ENCODE results near the gene DOCK2. TPM values are rescaled to one million over a fixed set of nuclear protein-coding genes. Genes with fewer than 3 reads are reported as not detected.
"Not testable (repeated sequence)": the region's sequence is repeated elsewhere in the genome, so short reads cannot be mapped to it uniquely, and the experiment has no call there.

Gene DOCK2
- polyA plus RNA-seq, 1 of the 3 experiments (the other 2 are of a cell fraction): 3.8 TPM

DNA sequence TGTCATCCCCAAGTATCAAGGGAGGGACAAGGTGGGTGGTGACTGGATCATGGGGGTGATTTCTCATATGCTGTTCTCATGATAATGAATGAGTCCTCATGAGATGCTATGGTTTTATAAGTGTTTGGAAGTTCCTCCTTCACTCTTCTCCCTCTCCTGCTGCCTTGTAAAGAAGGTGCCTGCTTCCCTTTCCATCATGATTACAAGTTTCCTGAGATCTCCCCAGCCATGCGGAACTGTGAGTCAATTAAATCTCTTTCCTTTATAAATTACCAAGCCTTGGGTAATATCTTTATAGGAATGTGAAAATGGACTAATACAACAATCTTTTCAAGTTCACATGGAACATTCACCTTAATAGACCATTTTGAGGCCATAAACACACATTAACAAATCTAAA, 21.5 kb upstream of the DOCK2 start:
- 96% methylated on average over 1 of the region's 1 CpG for WGBS (ENCODE audit: low lambda C conversion rate)
- Histone ChIP-seq H2AFZ (ENCODE audit: low read depth) (no peak overlapping the region), H3F3A (replicated peaks; ENCODE audit: insufficient read depth) (peaks cover 9% of the 10 kb centered on the region), H3K36me3 (replicated peaks in 1 of 2; ENCODE audit: control insufficient read depth in 1 of 2, insufficient read depth in 2 of 2, low read length in 1 of 2) (no peaks in the 10 kb centered on the region), H3K9me3 (peaks cover 17% of the 10 kb centered on the region), H4K20me1 (ENCODE audit: insufficient read depth) (no peaks in the 10 kb centered on the region), H3K4me1 (ENCODE audit: control insufficient read depth in 1 of 2, insufficient read depth in 2 of 2, low read depth in 1 of 2, low read length in 1 of 2) (no peaks in the 10 kb centered on the region), H3K9me2 (no peaks in the 10 kb centered on the region), H3K4me2 (no peak overlapping the region), H3K9ac (no peak overlapping the region), H3K4me3 (ENCODE audit: low read depth in 2 of 2, low read length in 1 of 2) (no peak overlapping the region), H3K27ac (ENCODE audit: low read depth in 2 of 2, low read length in 1 of 2) (no peak overlapping the region), H3K79me2 (ENCODE audit: insufficient read depth) (no peaks in the 10 kb centered on the region), H3K27me3 (ENCODE audit: insufficient read depth) (no peaks in the 10 kb centered on the region)
- ChIA-PET POLR2A (no interaction called here), CTCF (no interaction called here)
- TF ChIP-seq GATA2 (CRISPR knock-in tag; IDR thresholded peaks at IDR 0.05): no peak
- TF ChIP-seq MEF2A (IDR thresholded peaks at IDR 0.05; ENCODE audit: borderline replicate concordance, low read depth): no peak
- TF ChIP-seq NFIC (IDR thresholded peaks at IDR 0.05; ENCODE audit: borderline replicate concordance): no peak
- TF ChIP-seq JUND (IDR thresholded peaks at IDR 0.05): no peak
- TF ChIP-seq, protein P1, sequence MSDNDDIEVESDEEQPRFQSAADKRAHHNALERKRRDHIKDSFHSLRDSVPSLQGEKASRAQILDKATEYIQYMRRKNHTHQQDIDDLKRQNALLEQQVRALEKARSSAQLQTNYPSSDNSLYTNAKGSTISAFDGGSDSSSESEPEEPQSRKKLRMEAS (IDR thresholded peaks at IDR 0.05; ENCODE audit: low read depth): no peak
- TF ChIP-seq, protein P2, sequence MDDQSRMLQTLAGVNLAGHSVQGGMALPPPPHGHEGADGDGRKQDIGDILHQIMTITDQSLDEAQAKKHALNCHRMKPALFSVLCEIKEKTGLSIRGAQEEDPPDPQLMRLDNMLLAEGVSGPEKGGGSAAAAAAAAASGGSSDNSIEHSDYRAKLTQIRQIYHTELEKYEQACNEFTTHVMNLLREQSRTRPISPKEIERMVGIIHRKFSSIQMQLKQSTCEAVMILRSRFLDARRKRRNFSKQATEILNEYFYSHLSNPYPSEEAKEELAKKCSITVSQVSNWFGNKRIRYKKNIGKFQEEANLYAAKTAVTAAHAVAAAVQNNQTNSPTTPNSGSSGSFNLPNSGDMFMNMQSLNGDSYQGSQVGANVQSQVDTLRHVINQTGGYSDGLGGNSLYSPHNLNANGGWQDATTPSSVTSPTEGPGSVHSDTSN (IDR thresholded peaks at IDR 0.05): no peak
- no peak for DNase-seq

DNA sequence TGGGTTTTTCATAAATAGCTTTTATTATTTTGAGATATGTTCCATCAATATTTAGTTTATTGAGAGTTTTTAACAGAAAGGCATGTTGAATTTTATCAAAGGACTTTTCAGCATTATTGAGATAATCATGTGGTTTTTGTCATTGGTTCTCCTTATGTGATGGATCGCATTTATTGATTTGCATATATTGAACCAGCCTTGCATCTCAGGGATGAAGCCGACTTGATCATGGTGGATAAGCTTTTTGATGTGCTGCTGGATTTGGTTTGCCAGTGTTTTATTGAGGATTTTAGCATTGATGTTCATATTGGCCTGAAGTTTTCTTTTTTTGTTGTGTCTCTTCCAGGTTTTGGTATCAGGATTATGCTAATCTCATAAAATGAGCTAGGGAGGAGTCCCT, 12.8 kb upstream of the DOCK2 start:
- H2AFZ ChIP-seq (ENCODE audit: low read depth); H3K9me2 ChIP-seq; H3K4me2 ChIP-seq; H3K4me3 ChIP-seq (ENCODE audit: low read depth in 2 of 2, low read length in 1 of 2); POLR2A ChIA-PET; H4K20me1 ChIP-seq (ENCODE audit: insufficient read depth); DNase-seq; H3K79me2 ChIP-seq (ENCODE audit: insufficient read depth); H3K4me1 ChIP-seq (ENCODE audit: control insufficient read depth in 1 of 2, insufficient read depth in 2 of 2, low read depth in 1 of 2, low read length in 1 of 2); H3K9me3 ChIP-seq; H3K9ac ChIP-seq; H3K36me3 ChIP-seq (replicated peaks in 1 of 2; ENCODE audit: control insufficient read depth in 1 of 2, insufficient read depth in 2 of 2, low read length in 1 of 2); H3K27ac ChIP-seq (ENCODE audit: low read depth in 2 of 2, low read length in 1 of 2); H3K27me3 ChIP-seq (ENCODE audit: insufficient read depth): not testable (repeated sequence)
- WGBS (ENCODE audit: low lambda C conversion rate): 42% methylated on average over 2 of the region's 2 CpGs
- H3F3A ChIP-seq (replicated peaks; ENCODE audit: insufficient read depth): peaks cover 23% of the 10 kb centered on the region
- CTCF ChIA-PET: interaction anchor here (1.0 kb wide), 1 partner anchor 356 kb away, joined by 4 read pairs; the partner anchor contains the start of gene INSYN2B

DNA sequence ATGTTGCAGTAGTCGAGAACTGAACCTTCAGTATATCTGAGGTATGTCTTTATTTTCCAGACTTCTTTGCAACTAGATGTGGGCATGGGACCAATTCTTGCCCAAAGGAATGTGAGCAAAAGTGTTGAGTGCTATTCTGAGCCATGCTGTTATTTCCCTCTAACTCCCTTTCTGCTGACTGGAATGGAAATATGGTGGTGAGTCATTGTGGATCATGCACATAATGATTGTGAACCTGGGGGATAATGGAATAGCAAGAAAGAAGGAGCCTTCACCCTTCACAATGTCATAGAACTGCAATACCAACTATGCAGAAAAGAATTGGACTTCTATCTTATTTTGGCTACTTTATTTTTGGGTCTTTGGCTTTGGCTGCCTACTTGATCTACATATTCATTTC, 10.3 kb upstream of the DOCK2 start:
- no peaks in the 10 kb centered on the region for H4K20me1 ChIP-seq (ENCODE audit: insufficient read depth)
- H3K27me3 ChIP-seq (ENCODE audit: insufficient read depth): no peaks in the 10 kb centered on the region
- H3K79me2 ChIP-seq (ENCODE audit: insufficient read depth): no peaks in the 10 kb centered on the region
- H3K9ac ChIP-seq: no peak overlapping the region
- H2AFZ ChIP-seq (ENCODE audit: low read depth): no peak overlapping the region
- no peak for DNase-seq
- H3K27ac ChIP-seq (ENCODE audit: low read depth in 2 of 2, low read length in 1 of 2): peak overlapping the region; percentile 59 to 61; a peak in 3 of 4 replicates
- no peaks in the 10 kb centered on the region for H3K9me2 ChIP-seq
- 29% methylated on average over 1 of the region's 1 CpG for WGBS (ENCODE audit: low lambda C conversion rate)
- POLR2A ChIA-PET: no interaction called here
- H3F3A ChIP-seq (replicated peaks; ENCODE audit: insufficient read depth): peaks cover 32% of the 10 kb centered on the region
- H3K4me1 ChIP-seq (ENCODE audit: control insufficient read depth in 1 of 2, insufficient read depth in 2 of 2, low read depth in 1 of 2, low read length in 1 of 2): peaks cover 0 to 12% of the 10 kb centered on the region in 2 experiments; a peak in 3 of 4 replicates
- CTCF ChIA-PET: no interaction called here
- H3K9me3 ChIP-seq: no peaks in the 10 kb centered on the region
- no peak overlapping the region for H3K4me3 ChIP-seq (ENCODE audit: low read depth in 2 of 2, low read length in 1 of 2)
- H3K36me3 ChIP-seq (replicated peaks in 1 of 2; ENCODE audit: control insufficient read depth in 1 of 2, insufficient read depth in 2 of 2, low read length in 1 of 2): no peaks in the 10 kb centered on the region
- no peak overlapping the region for H3K4me2 ChIP-seq
- peak; percentile 95 for TF ChIP-seq NFIC (IDR thresholded peaks at IDR 0.05; ENCODE audit: borderline replicate concordance)
- TF ChIP-seq TAF1 (IDR thresholded peaks at IDR 0.05; ENCODE audit: borderline replicate concordance, low read depth, low read length): no peak
- TF ChIP-seq, protein P2 (IDR thresholded peaks at IDR 0.05): peak; percentile 80
- 0 out of 2 replicates have a peak, but pooled peaks have one; percentile 20 for TF ChIP-seq SIN3A (IDR thresholded peaks at IDR 0.05; ENCODE audit: borderline replicate concordance, low read depth, low read length)
- TF ChIP-seq GATA2 (CRISPR knock-in tag; IDR thresholded peaks at IDR 0.05): no peak
- TF ChIP-seq RAD21 (IDR thresholded peaks at IDR 0.05; ENCODE audit: low read length): no peak
- TF ChIP-seq MEF2A (IDR thresholded peaks at IDR 0.05; ENCODE audit: borderline replicate concordance, low read depth): peak; percentile 92
- TF ChIP-seq, protein P3, sequence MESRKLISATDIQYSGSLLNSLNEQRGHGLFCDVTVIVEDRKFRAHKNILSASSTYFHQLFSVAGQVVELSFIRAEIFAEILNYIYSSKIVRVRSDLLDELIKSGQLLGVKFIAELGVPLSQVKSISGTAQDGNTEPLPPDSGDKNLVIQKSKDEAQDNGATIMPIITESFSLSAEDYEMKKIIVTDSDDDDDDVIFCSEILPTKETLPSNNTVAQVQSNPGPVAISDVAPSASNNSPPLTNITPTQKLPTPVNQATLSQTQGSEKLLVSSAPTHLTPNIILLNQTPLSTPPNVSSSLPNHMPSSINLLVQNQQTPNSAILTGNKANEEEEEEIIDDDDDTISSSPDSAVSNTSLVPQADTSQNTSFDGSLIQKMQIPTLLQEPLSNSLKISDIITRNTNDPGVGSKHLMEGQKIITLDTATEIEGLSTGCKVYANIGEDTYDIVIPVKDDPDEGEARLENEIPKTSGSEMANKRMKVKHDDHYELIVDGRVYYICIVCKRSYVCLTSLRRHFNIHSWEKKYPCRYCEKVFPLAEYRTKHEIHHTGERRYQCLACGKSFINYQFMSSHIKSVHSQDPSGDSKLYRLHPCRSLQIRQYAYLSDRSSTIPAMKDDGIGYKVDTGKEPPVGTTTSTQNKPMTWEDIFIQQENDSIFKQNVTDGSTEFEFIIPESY (IDR thresholded peaks at IDR 0.05; ENCODE audit: borderline replicate concordance, low read depth): 0 out of 2 replicates have a peak, but pooled peaks have one; percentile 38
- peak in 1 of 2 experiments; percentile 84; a peak in 1 of 4 replicates for TF ChIP-seq EP300 (IDR thresholded peaks at IDR 0.05; ENCODE audit: borderline replicate concordance in 1 of 2, low read depth in 1 of 2, low read length in 1 of 2)
- no peak for TF ChIP-seq CHD2 (IDR thresholded peaks at IDR 0.05; ENCODE audit: low read length, partially characterized antibody)
- TF ChIP-seq, protein P4, sequence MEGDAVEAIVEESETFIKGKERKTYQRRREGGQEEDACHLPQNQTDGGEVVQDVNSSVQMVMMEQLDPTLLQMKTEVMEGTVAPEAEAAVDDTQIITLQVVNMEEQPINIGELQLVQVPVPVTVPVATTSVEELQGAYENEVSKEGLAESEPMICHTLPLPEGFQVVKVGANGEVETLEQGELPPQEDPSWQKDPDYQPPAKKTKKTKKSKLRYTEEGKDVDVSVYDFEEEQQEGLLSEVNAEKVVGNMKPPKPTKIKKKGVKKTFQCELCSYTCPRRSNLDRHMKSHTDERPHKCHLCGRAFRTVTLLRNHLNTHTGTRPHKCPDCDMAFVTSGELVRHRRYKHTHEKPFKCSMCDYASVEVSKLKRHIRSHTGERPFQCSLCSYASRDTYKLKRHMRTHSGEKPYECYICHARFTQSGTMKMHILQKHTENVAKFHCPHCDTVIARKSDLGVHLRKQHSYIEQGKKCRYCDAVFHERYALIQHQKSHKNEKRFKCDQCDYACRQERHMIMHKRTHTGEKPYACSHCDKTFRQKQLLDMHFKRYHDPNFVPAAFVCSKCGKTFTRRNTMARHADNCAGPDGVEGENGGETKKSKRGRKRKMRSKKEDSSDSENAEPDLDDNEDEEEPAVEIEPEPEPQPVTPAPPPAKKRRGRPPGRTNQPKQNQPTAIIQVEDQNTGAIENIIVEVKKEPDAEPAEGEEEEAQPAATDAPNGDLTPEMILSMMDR (IDR thresholded peaks at IDR 0.05): no peak

Data from SK-N-SH (cell line).